ENCODE data around the gene PPP1R15B.
A peak's percentile ranks its signal among the peaks of the same experiment; 100 is the strongest.
"Not testable (repeated sequence)": the region's sequence is repeated elsewhere in the genome, so short reads cannot be mapped to it uniquely, and the experiment has no call there.

Gene PPP1R15B

DNA sequence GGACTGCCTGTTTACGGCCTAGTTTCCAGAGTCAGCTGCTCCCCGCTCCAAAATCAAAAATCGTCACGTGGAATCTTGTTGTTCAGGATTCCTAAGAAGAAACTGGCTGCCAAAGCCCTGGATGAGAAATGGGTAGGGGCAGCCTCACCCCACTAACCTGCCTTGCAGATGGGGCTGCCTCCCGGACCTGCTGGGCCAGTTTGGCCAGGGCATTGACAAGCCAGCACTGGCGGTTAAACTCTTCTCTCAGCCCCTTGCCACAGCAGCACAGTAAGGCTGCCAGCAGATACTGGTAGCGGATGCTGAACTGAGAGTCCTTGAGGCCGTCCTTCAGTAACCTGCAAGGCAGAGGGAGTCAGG is 31.6 kb upstream of the PPP1R15B start:
- DNase-seq: no peak

DNA sequence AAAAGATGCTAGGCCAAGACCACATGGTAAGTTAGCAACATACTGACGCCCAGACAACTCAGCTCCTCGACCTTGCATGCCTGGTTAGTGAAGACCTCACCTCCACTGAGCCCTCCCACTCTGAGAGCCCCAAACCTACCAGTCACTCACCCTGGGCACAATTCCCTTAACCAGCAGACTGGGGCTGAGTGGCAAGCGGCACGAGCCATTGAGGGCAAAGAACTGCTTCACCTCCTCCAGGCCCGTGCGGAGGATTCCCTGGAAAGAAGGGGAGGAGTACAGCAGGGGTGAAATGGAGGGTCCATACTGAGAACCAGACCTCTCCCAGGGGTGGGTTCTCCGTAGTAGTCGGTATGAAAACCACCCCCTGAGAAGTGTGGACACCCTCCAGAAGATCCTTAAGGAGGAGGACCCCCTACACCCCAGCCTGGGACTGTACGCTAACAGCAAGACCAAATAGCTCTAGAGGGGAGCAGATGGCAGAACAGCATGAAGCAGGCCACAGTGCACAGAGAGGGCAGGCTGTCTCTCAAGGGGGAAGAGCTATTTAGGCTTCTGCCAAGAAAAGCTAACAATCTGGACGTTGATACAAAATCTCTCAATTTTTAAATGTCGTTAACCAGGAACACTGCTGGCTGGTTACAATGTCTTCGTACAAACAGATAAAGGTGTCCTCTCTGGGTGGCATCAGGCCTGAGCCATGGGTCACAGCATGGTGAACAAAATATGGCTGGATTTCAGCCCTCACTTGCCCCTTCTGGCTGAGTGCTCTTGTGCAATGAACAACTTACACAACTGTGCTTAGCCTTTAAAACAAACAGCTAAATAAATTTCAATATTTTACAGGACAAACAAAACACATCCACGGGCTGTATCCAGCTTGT is 31.0 kb upstream of the PPP1R15B start:
- no peak for DNase-seq

DNA sequence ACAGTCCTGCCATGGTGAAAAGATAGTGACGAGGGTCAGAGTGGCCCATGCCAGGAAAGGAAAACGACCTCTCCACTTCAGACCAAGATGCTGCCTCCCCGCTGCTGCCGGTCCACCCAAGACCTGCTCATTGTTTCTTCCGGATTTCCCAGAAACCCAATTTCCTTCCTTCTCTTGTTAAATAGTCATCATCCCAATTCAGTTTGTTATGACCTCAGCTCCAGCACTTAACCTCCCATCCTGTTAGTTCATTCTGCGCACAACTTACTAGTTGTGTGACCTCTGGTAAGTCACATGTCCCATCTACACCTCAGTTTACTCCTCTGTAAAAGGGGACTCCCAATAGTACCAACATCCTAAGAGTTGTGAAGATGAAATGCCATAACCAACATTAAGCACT is 29.9 kb upstream of the PPP1R15B start:
- DNase-seq: no peak

GRCh38 chr1:204439621-204440375 is 28.2 kb upstream of the PPP1R15B start:
- DNase-seq: no peak

DNA sequence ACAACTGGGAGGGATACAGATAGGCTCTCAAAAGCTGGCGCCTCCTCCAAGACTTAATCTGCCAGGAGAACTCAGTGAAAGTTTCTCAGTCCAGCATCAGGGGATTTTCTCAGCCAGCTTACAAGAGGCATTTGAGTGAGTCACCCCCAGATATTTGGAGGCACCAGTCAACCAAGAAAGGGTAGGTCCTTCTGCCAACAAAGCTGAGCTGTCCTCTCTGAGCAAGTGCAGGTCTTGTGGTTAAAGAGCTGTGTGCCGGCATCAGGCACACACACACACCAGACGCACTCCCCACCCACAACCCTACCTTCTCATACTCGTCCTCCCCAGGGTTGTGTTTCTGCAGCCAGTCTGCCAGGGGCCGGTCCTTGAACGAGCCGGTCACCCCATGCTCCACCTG is 27.0 kb upstream of the PPP1R15B start:
- DNase-seq: peak; percentile 100

GRCh38 chr1:204437796-204438570 is 26.4 kb upstream of the PPP1R15B start:
- no peak for DNase-seq

DNA sequence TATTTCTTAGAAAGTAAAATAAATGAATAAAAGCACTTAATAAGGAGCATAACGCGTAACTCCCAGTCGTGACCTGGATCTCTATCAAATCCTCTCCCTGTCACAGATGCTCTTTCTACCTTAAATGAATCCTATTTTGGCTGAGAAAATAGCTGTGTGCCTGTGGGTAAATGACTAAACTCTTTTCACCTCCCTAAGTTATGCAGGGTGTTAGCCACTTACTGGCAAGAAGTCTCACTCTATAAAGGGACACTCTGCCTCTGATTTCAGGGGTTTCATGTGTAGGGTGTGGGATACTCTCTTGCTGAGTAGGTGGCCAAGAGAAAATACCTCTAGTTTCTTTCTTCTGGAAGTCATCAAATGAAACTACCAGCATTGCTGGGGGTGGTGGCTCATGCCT is 24.3 kb upstream of the PPP1R15B start:
- DNase-seq: peak; percentile 20

GRCh38 chr1:204435381-204435831 is 23.8 kb upstream of the PPP1R15B start:
- peak; percentile 82 for DNase-seq

DNA sequence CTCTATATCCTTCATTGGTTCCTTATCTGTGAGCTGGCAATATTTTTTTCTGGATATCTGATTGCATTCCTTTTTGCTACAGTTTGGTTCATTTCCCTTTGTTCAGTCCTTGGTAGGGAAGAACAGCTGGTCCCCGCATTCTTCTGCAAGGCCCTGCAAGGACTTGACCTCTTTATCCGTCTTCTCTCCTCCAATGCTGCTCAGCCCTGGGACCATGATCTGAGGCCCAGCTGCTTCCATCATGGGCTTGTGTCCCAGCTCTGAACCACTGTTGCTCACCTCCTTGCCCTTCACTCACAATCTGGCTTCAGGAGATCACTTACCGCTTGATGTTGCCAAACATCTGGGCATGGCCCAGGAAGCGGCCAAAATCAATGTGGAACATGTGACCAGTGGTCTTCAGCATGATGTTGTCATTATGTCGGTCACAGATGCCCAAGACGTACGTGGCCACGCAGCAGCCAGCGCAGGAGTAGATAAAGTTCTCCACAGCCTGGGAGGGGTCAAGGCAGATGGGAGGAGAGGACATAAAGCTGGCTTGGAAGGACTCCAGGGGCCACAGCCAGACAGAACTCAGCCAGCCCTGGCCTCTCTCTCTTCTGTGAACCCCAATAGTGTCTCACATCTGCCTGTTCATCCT is 22.6 kb upstream of the PPP1R15B start:
- no peak for DNase-seq

- DNase-seq: no peak
Observed at GRCh38 chr1:204432708-204433107, 21.1 kb upstream of the PPP1R15B start.

GRCh38 chr1:204431310-204432184 is 19.9 kb upstream of the PPP1R15B start:
- DNase-seq: peak; percentile 92

DNA sequence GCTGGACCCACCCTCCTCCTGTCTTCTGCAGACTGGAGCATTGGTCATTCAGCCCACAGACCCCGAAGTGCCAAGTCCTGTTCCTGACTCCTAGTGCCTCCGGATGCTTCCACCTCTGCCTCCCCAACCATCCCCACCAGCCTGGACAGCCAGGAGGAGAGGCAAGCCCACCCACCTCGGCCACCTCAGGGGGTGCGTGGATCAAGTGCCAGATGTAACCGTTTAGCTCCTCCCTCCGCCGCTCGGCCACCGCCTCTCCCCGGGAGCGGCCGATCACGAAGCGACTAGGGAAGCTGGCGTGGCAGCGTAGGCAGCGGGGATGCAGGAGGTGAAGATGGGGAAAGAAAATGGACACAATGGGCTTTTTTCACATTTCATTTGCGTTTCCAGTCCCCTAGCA is 18.1 kb upstream of the PPP1R15B start:
- DNase-seq: no peak

DNA sequence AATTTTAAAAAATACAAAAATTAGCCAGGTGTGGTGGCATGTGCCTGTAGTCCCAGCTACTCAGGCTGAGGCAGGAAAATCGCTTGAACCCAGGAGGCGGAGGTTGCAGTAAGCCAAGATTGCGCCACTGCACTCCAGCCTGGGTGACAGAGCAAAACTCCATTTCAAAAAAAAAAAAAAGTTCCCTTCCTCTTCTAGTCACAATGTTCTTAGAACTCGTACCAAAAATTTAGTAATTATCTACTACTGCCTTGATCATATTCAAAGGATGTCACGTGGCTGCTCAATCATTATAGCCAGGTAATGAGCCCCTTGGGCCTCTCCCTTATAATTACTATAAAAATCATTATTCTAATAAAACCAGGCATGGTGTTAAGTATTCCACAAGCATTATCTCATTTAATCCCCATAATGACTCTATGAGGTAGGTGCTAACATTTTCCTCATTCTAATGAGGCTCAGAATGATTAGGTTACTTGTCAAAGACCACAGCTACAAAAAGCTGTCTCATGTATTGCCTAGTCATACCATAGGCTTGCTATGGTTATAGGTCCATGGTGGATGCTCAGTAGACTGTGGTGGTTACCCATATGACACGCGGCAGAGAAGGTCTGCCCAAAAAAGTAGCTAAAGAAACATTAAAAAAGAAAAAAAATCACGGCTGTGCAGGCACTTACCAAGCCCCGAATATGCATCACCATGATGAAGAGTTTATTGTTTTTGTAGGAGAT is 15.5 kb upstream of the PPP1R15B start:
- DNase-seq: no peak

GRCh38 chr1:204426474-204426873 is 14.9 kb upstream of the PPP1R15B start:
- DNase-seq: no peak

GRCh38 chr1:204426035-204426436 is 14.4 kb upstream of the PPP1R15B start:
- peak; percentile 83 for DNase-seq

GRCh38 chr1:204424621-204425020 is 13.0 kb upstream of the PPP1R15B start:
- no peak for DNase-seq

DNA sequence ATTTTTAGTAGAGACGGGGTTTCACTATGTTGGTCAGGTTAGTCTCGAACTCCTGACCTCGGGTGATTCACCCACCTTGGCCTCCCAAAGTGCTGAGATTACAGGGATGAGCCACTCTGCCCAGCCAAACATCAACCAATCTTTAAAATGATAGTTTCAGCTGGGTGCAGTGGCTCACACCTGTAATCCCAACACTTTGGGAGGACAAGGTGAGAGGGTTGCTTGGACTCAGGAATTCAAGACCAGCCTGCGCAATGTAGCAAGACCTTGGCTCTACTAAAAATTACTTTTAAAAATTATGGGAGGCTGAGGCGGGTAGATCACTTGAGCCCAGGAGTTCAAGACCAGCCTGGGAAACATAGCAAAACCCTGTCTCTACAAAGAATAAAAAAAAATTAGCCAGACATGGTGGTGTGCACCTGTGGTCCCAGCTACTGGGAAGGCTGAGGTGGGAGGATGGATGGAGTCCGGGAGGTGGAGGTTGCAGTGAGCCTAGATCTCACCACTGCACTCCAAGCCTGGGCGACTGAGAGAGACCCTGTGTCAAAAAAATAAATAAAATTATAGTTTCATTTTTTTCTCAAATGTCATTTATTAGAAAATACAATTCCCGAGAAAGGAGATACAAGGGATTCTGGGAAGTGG is 10.6 kb upstream of the PPP1R15B start:
- DNase-seq: not testable (repeated sequence)

DNA sequence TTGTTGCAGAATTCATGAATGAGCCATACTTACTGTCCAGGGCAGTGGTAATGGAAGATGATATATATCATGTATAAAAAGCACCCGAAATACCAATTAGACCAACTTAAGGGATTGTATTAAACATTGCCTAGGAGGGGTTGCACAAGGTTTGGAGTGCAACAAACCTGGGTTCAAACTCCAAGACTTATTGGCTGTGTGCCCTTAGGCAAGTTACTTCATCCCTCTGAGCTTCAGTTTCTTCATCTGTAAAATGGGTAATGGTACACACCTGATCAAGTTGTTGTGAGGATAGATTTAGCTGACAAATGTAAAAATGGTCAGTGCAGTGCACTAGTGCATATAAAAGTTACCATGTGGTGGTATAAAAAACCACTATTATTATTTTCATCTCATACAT is 9.8 kb upstream of the PPP1R15B start:
- no peak for DNase-seq

GRCh38 chr1:204420039-204421004 is 8.7 kb upstream of the PPP1R15B start:
- DNase-seq: no peak
